Activated CD8-positive, alpha-beta T cell treated with anti-CD3 and anti-CD28 coated beads for 36 hours (primary cell): Measurements from ENCODE around the gene HEYL. TPM values are rescaled to one million over a fixed set of nuclear protein-coding genes. Genes with fewer than 3 reads are reported as not detected.

ENCODE experiments used
- ATAC-seq: fragments of 200-7000 bp; cut with Tn5 transposase; one replicate; pipeline ENCODE4 v1.10.0; 2021; ENCODE audit warnings: mild to moderate bottlenecking, moderate library complexity
- CTCF ChIA-PET: fragments of 350-600 bp; sonication (Branson Sonifier 250); formaldehyde crosslinking; loops from one replicate; lab custom pipeline; 2021; ENCODE audit warnings: antibody characterized with exemption; lab: Charles Lee
- POLR2A ChIA-PET: fragments of 350-600 bp; sonication (Branson Sonifier 250); formaldehyde crosslinking; loops from one replicate; lab custom pipeline; 2021; ENCODE audit warnings: antibody characterized with exemption; lab: Charles Lee
- DNase-seq: peaks from one replicate; pipeline ENCODE4 v3.0.0-alpha.2; 2020
- H3K27ac Mint-ChIP-seq: one replicate; pipeline ENCODE4 v1.8.0; 2021; ENCODE audit warnings: mild to moderate bottlenecking, mixed read lengths
- H3K27me3 Mint-ChIP-seq: one replicate; pipeline ENCODE4 v1.8.0; 2021; ENCODE audit warnings: mixed read lengths
- H3K36me3 Mint-ChIP-seq: one replicate; pipeline ENCODE4 v1.8.0; 2021; ENCODE audit warnings: low read depth, mixed read lengths
- H3K4me1 Mint-ChIP-seq: one replicate; pipeline ENCODE4 v1.8.0; 2021; ENCODE audit warnings: low read depth, mixed read lengths
- H3K4me3 Mint-ChIP-seq: one replicate; pipeline ENCODE4 v1.8.0; 2021; ENCODE audit warnings: mild to moderate bottlenecking, moderate library complexity, mixed read lengths
- H3K9me3 Mint-ChIP-seq: one replicate; pipeline ENCODE4 v1.8.0; 2021; ENCODE audit warnings: mixed read lengths
- intact Hi-C: fragments of 100-400 bp; cut with micrococcal nuclease; formaldehyde crosslinking; loops from one replicate; pipeline ENCODE4 v1.10.0; 2022
- total RNA-seq, 2 experiments: library from RNA; stranded (reverse); gene quantifications; one replicate each; pipeline ENCODE4 v1.2.3, GENCODE V29; 2021
- TF ChIP-seq, protein P1 (sequence below): fragments of 200-600 bp; IDR thresholded peaks from one replicate; pipeline ENCODE4 v1.8.0; 2022; ENCODE audit warnings: antibody characterized with exemption, mild to moderate bottlenecking

HEYL gene
- total RNA-seq, 2 experiments from 2014 or later = 0.07 TPM; not detected in 1

DNA sequence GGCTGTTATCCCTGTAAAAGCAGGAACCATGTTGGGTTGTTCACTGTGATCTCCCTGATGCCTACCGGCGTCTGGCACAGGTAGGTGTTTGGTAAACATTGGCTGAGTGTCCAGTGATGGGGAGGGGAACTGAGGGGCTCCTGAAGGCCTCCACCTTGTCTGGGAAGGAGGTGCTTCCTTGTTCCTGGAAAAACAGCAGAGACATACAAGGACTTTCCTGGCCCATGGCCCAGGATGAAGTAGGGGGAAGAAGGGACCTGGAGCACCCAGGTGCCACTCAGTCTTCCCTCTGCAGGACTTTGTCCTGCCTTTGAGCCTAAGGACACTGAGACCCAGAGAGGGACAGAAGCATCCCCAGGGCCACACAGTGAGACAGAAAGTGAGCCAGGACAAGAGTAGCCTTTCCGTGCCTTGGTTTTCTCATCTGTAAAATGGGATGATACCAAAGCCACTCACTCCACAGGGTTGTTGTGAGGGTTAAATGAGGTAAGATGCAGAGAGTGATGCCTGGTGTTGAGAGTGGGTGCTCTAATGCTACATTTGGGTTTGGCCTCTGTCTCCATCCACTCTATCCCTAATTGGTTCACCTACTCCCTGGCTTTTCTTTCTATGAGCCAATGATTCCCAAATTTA lies 6.1 kb upstream of the HEYL start:
- Mint-ChIP-seq H3K9me3 (no peaks in the 10 kb centered on the region), H3K4me3 (no peak overlapping the region), H3K27ac (no peak overlapping the region), H3K36me3 (no peaks in the 10 kb centered on the region), H3K4me1 (no peaks in the 10 kb centered on the region), H3K27me3 (peaks cover 4% of the 10 kb centered on the region)
- no peak for ATAC-seq
- no peak for DNase-seq
- ChIA-PET POLR2A (no interaction called here), CTCF (interaction anchor here (2.7 kb wide), 1 partner anchor 39 kb away, joined by 10 read pairs; no protein-coding TSS in a partner anchor)
- TF ChIP-seq, protein P1, sequence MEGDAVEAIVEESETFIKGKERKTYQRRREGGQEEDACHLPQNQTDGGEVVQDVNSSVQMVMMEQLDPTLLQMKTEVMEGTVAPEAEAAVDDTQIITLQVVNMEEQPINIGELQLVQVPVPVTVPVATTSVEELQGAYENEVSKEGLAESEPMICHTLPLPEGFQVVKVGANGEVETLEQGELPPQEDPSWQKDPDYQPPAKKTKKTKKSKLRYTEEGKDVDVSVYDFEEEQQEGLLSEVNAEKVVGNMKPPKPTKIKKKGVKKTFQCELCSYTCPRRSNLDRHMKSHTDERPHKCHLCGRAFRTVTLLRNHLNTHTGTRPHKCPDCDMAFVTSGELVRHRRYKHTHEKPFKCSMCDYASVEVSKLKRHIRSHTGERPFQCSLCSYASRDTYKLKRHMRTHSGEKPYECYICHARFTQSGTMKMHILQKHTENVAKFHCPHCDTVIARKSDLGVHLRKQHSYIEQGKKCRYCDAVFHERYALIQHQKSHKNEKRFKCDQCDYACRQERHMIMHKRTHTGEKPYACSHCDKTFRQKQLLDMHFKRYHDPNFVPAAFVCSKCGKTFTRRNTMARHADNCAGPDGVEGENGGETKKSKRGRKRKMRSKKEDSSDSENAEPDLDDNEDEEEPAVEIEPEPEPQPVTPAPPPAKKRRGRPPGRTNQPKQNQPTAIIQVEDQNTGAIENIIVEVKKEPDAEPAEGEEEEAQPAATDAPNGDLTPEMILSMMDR = no peak
- intact Hi-C loops = no loop called here

DNA sequence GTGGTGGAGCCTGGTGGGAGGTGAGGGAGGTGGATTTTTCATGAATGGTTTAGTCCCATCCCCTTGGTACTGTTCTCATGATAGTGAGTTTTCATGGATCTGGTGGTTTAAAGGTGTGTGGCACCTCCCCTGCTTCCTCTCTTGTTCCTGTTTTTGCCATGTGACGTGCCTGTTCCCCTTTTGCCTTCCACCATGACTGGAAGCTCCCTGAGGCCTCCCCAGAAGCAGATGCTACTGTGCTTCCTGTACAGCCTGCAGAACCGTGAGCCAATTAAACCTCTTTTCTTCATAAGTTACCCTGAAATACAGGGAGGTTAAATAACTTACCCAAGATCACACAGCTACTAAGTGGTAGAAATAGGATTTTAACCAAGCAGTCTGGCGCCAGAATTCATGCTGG lies 4.3 kb upstream of the HEYL start:
- POLR2A ChIA-PET = no interaction called here

DNA sequence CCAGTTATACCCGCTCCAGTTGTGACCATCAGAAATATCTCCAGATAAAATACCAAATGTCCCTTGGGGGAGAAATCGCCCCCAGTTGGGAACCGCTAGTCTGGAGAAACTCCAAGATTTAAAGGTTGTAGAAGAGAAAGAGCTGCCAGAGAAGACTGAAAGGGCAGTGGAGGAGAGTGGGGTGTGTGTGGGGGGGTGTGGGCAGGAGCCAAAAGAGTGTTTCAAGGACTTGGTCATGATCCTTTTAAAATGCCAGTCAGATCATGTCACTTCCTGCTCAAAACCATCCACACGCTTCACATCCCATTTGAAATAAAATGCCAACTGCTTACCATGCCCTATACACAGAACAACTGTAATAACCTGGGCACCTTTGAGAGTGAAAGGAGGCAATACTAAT lies 3.4 kb upstream of the HEYL start:
- H3K4me1 Mint-ChIP-seq = peaks cover 6% of the 10 kb centered on the region
- intact Hi-C loops = no loop called here
- peaks cover 16% of the 10 kb centered on the region for H3K27me3 Mint-ChIP-seq
- no peak for DNase-seq
- H3K4me3 Mint-ChIP-seq = no peak overlapping the region
- no peak overlapping the region for H3K27ac Mint-ChIP-seq
- no peaks in the 10 kb centered on the region for H3K9me3 Mint-ChIP-seq
- no peaks in the 10 kb centered on the region for H3K36me3 Mint-ChIP-seq
- POLR2A ChIA-PET = no interaction called here
- TF ChIP-seq, protein P1 = no peak
- no peak for ATAC-seq
- CTCF ChIA-PET = interaction anchor here (2.0 to 8.1 kb wide), 4 partner anchors 11 to 36 kb away, joined by 7 to 42 read pairs (median 8); partner anchors contain the start of gene NT5C1A

More for the DNA sequence above, 4.3 kb upstream of the HEYL start:
- DNase-seq (no peak), ATAC-seq (no peak)
- peaks cover 9% of the 10 kb centered on the region for H3K27me3 Mint-ChIP-seq
- CTCF ChIA-PET = interaction anchor here (1.3 to 8.1 kb wide), 4 partner anchors 12 to 37 kb away, joined by 3 to 42 read pairs (median 8); no protein-coding TSS in a partner anchor
- intact Hi-C loops = no loop called here
- no peak overlapping the region for H3K4me3 Mint-ChIP-seq
- H3K36me3 Mint-ChIP-seq = no peaks in the 10 kb centered on the region
- H3K9me3 Mint-ChIP-seq = no peaks in the 10 kb centered on the region
- TF ChIP-seq, protein P1 = no peak
- H3K27ac Mint-ChIP-seq = no peak overlapping the region
- H3K4me1 Mint-ChIP-seq = peaks cover 5% of the 10 kb centered on the region

DNA sequence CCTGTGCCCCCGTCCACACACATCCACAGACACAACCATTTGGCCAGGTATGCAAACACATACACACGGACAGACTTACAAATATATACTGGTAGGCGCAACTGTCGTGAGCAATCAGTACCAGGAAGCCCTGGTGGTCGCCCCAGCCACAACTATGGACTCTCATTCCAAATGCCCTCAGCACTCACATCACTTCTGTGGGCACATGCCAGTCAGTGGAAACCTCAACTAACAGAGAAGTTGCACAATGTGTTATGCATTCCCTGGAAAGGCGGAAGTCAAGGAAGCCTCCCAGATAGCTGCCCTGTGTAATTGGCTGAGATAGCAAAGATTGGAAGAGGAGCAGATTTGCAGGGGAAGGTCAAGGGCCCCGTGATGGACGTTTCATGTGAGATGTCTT lies 1.4 kb upstream of the HEYL start:
- no peaks in the 10 kb centered on the region for H3K36me3 Mint-ChIP-seq
- no peak overlapping the region for H3K4me3 Mint-ChIP-seq
- H3K27me3 Mint-ChIP-seq = peaks cover 33% of the 10 kb centered on the region
- peaks cover 6% of the 10 kb centered on the region for H3K4me1 Mint-ChIP-seq
- H3K9me3 Mint-ChIP-seq = no peaks in the 10 kb centered on the region
- ATAC-seq (no peak), DNase-seq (no peak)
- ChIA-PET POLR2A (interaction anchor here (1.0 kb wide), 1 partner anchor 10 kb away, joined by 3 read pairs; no protein-coding TSS in a partner anchor), CTCF (interaction anchor here (1.4 to 8.1 kb wide), 6 partner anchors 13 to 34 kb away, joined by 4 to 42 read pairs (median 7); partner anchors contain the start of gene NT5C1A)
- no peak overlapping the region for H3K27ac Mint-ChIP-seq
- intact Hi-C loops = no loop called here
- TF ChIP-seq, protein P1 = no peak

DNA sequence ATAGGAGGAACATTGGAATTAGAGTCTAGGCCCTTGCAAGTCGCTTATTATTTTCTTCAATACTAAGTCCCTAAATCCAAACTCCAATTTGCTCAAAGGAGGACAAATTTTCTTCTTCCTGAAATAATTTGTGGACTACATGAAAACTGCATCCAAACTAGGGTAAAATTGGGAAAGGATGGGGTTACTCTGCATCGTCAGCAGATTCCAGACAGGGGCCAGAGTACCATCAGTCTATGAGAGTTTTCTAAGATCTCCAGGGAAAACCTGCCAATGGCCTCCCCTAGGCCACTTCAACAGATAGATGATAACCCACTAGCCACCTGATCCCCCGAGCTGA lies 508 bp downstream of the HEYL start:
- H3K36me3 Mint-ChIP-seq = no peaks in the 10 kb centered on the region
- ChIA-PET POLR2A (interaction anchor here (1.1 kb wide), 1 partner anchor 9 kb away, joined by 4 read pairs; no protein-coding TSS in a partner anchor), CTCF (interaction anchor here (1.3 to 8.1 kb wide), 5 partner anchors 13 to 33 kb away, joined by 3 to 42 read pairs (median 5); no protein-coding TSS in a partner anchor)
- DNase-seq (no peak), ATAC-seq (no peak)
- H3K27ac Mint-ChIP-seq = no peak overlapping the region
- peak overlapping the region; percentile 48 for H3K4me3 Mint-ChIP-seq
- no peaks in the 10 kb centered on the region for H3K9me3 Mint-ChIP-seq
- peaks cover 40% of the 10 kb centered on the region for H3K27me3 Mint-ChIP-seq
- peaks cover 6% of the 10 kb centered on the region for H3K4me1 Mint-ChIP-seq
- TF ChIP-seq, protein P1 = no peak
- intact Hi-C loops = no loop called here
